H9 (cell line): ENCODE results near the gene SKAP1. TPM values are rescaled to one million over a fixed set of nuclear protein-coding genes. Genes with fewer than 3 reads are reported as not detected.

Experiments used
- DNase-seq: peaks from one replicate; pipeline ENCODE4 v3.0.0-alpha.2; 2017
- H2AFZ ChIP-seq: one replicate; pipeline ENCODE4 v1.6.1; 2013; ENCODE audit warnings: mild to moderate bottlenecking, low read length, control low read depth, moderate library complexity
- H2AK5ac ChIP-seq: 2 replicates; pipeline ENCODE4 v1.6.1; 2013; ENCODE audit warnings: low read length, control low read depth, mixed read lengths; ENCODE audit not compliant: insufficient read length
- H2BK120ac ChIP-seq: one replicate; pipeline ENCODE4 v1.6.1; 2013; ENCODE audit warnings: low read depth, mild to moderate bottlenecking, low read length, control low read depth, inconsistent platforms; ENCODE audit not compliant: poor library complexity, severe bottlenecking
- H2BK12ac ChIP-seq: 2 replicates; pipeline ENCODE4 v1.6.1; 2013; ENCODE audit warnings: low read length, control low read depth, mixed read lengths, low read depth; ENCODE audit not compliant: insufficient read length
- H2BK15ac ChIP-seq: 2 replicates; pipeline ENCODE4 v1.6.1; 2013; ENCODE audit warnings: low read depth, low read length, control low read depth
- H2BK20ac ChIP-seq: one replicate; pipeline ENCODE4 v1.6.1; 2013; ENCODE audit warnings: low read depth, mild to moderate bottlenecking, low read length, control low read depth, inconsistent platforms; ENCODE audit not compliant: poor library complexity, severe bottlenecking
- H2BK5ac ChIP-seq: 2 replicates; pipeline ENCODE4 v1.6.1; 2013; ENCODE audit warnings: low read length, control low read depth, mixed read lengths; ENCODE audit not compliant: insufficient read length
- H3K14ac ChIP-seq: 2 replicates; pipeline ENCODE4 v1.6.1; 2013; ENCODE audit warnings: low read length, control low read depth; ENCODE audit not compliant: insufficient read depth
- H3K18ac ChIP-seq: 2 replicates; pipeline ENCODE4 v1.6.1; 2013; ENCODE audit warnings: low read depth, mild to moderate bottlenecking, mixed read lengths, low read length, control low read depth; ENCODE audit not compliant: insufficient read length
- H3K23ac ChIP-seq: 2 replicates; pipeline ENCODE4 v1.6.1; 2013; ENCODE audit warnings: low read length, control low read depth, mixed read lengths, low read depth; ENCODE audit not compliant: insufficient read length
- H3K23me2 ChIP-seq: 2 replicates; pipeline ENCODE4 v1.6.1; 2013; ENCODE audit warnings: low read depth, mild to moderate bottlenecking, mixed read lengths, low read length, control low read depth; ENCODE audit not compliant: insufficient read length, poor library complexity, severe bottlenecking
- H3K27ac ChIP-seq: 2 replicates; pipeline ENCODE4 v1.5.1; 2013; ENCODE audit warnings: low read length, control low read depth, mixed read lengths, low read depth; ENCODE audit not compliant: insufficient read length
- H3K27me3 ChIP-seq: 2 replicates; pipeline ENCODE4 v1.6.1; 2013; ENCODE audit warnings: low read length, control low read depth, inconsistent platforms; ENCODE audit not compliant: insufficient read depth
- H3K4ac ChIP-seq: 2 replicates; pipeline ENCODE4 v1.6.1; 2013; ENCODE audit warnings: low read depth, mild to moderate bottlenecking, control low read depth, inconsistent platforms, low read length, moderate library complexity
- H3K4me1 ChIP-seq: 2 replicates; pipeline ENCODE4 v1.6.1; 2013; ENCODE audit warnings: low read length, control low read depth, inconsistent platforms; ENCODE audit not compliant: insufficient read depth
- H3K4me2 ChIP-seq: 2 replicates; pipeline ENCODE4 v1.6.1; 2013; ENCODE audit warnings: low read length, control low read depth, mixed read lengths; ENCODE audit not compliant: insufficient read length, insufficient read depth
- H3K56ac ChIP-seq: 2 replicates; pipeline ENCODE4 v1.6.1; 2013; ENCODE audit warnings: low read depth, mild to moderate bottlenecking, mixed read lengths, low read length, control low read depth; ENCODE audit not compliant: insufficient read length
- H3K79me1 ChIP-seq: 2 replicates; pipeline ENCODE4 v1.6.1; 2013; ENCODE audit warnings: low read depth, mild to moderate bottlenecking, moderate library complexity, low read length, control low read depth, inconsistent platforms; ENCODE audit not compliant: insufficient read depth, poor library complexity, severe bottlenecking
- H3K79me2 ChIP-seq: 2 replicates; pipeline ENCODE4 v1.6.1; 2013; ENCODE audit warnings: low read length, control low read depth, inconsistent platforms; ENCODE audit not compliant: insufficient read depth
- H3K9ac ChIP-seq: 2 replicates; pipeline ENCODE4 v1.6.1; 2013; ENCODE audit warnings: low read length, control low read depth, mixed read lengths; ENCODE audit not compliant: insufficient read length; ENCODE audit errors: extremely low read depth
- H3K9me3 ChIP-seq: one replicate; pipeline ENCODE4 v1.6.1; 2013; ENCODE audit warnings: low read depth, low read length, inconsistent platforms; ENCODE audit not compliant: control insufficient read depth
- H3T11ph ChIP-seq: one replicate; pipeline ENCODE4 v1.6.1; 2013; ENCODE audit warnings: mild to moderate bottlenecking, low read length, control low read depth, inconsistent platforms
- H4K20me1 ChIP-seq: one replicate; pipeline ENCODE4 v1.6.1; 2013; ENCODE audit not compliant: control insufficient read depth, insufficient read length, insufficient read depth
- H4K5ac ChIP-seq: 2 replicates; pipeline ENCODE4 v1.6.1; 2013; ENCODE audit warnings: low read depth, mild to moderate bottlenecking, mixed read lengths, low read length, control low read depth; ENCODE audit not compliant: insufficient read length
- H4K8ac ChIP-seq: replicated peaks from 2 replicates; pipeline ENCODE4 v1.6.1; 2013; ENCODE audit warnings: low read length, control low read depth, mixed read lengths, low read depth; ENCODE audit not compliant: insufficient read length
- H4K91ac ChIP-seq: 2 replicates; pipeline ENCODE4 v1.6.1; 2013; ENCODE audit warnings: low read depth, mild to moderate bottlenecking, moderate library complexity, mixed read lengths, low read length, control low read depth; ENCODE audit not compliant: insufficient read length
- H3K27ac Mint-ChIP-seq, 3 experiments: 2 replicates in 2 of 3; 3 replicates in 1 of 3; pipeline ENCODE4 v1.8.0; 2020 to 2021; ENCODE audit warnings: mixed read lengths in 3 of 3, mild to moderate bottlenecking in 1 of 3, moderate library complexity in 1 of 3
- H3K27me3 Mint-ChIP-seq: 2 replicates; pipeline ENCODE4 v1.8.0; 2021; ENCODE audit warnings: low read depth, mild to moderate bottlenecking, moderate library complexity, mixed read lengths
- H3K36me3 Mint-ChIP-seq, 3 experiments: 2 replicates in 2 of 3; 3 replicates in 1 of 3; pipeline ENCODE4 v1.8.0; 2020 to 2021; ENCODE audit warnings: low read depth in 3 of 3, mixed read lengths in 3 of 3; ENCODE audit not compliant: insufficient read depth in 1 of 3
- H3K4me1 Mint-ChIP-seq, 2 experiments: 2 replicates each; pipeline ENCODE4 v1.8.0; 2020; ENCODE audit warnings: mixed read lengths in 2 of 2
- H3K4me3 Mint-ChIP-seq, 2 experiments: 2 replicates in 1 of 2; 3 replicates in 1 of 2; pipeline ENCODE4 v1.8.0; 2020 to 2021; ENCODE audit warnings: mild to moderate bottlenecking in 2 of 2, mixed read lengths in 2 of 2, moderate library complexity in 1 of 2
- H3K9me3 Mint-ChIP-seq, 2 experiments: 2 replicates in 1 of 2; 3 replicates in 1 of 2; pipeline ENCODE4 v1.8.0; 2020; ENCODE audit warnings: mild to moderate bottlenecking in 2 of 2, mixed read lengths in 2 of 2, moderate library complexity in 1 of 2
- CTCF ChIP-seq: fragments of 200-600 bp; sonication (generic); conservative IDR thresholded peaks from 3 replicates; pipeline ENCODE4 v1.8.0; 2021; ENCODE audit warnings: antibody characterized with exemption, mild to moderate bottlenecking
- total RNA-seq: library from RNA; stranded (reverse); gene quantifications from 2 replicates; pipeline ENCODE4 v1.2.1, GENCODE V29; 2021

SKAP1 gene
- total RNA-seq, 1 experiment from 2014 or later = not detected

GRCh38 chr17:48335146-48335784 lies 94.7 kb downstream of the SKAP1 start:
- no peak overlapping the region for H2BK120ac ChIP-seq
- Mint-ChIP-seq H3K36me3 (no peaks in the 10 kb centered on the region), H3K9me3 (no peaks in the 10 kb centered on the region), H3K27me3 (peaks cover 63% of the 10 kb centered on the region), H3K4me1 (0 out of 4 replicates have a peak, but pooled peaks cover 0 to 3% of the 10 kb centered on the region in 2 experiments), H3K27ac (no peak overlapping the region), H3K4me3 (no peak overlapping the region)
- no peak overlapping the region for H3K23ac ChIP-seq
- H3K23me2 ChIP-seq = no peaks in the 10 kb centered on the region
- no peak overlapping the region for H3K4ac ChIP-seq
- H3K4me2 ChIP-seq = no peak overlapping the region
- H4K91ac ChIP-seq = no peak overlapping the region
- H4K5ac ChIP-seq = no peak overlapping the region
- peaks cover 5% of the 10 kb centered on the region; the same call in 1 of the 2 replicates for H3K27me3 ChIP-seq
- H2BK12ac ChIP-seq = no peak overlapping the region
- H3K9ac ChIP-seq = no peak overlapping the region
- H3K9me3 ChIP-seq = no peaks in the 10 kb centered on the region
- no peaks in the 10 kb centered on the region for H4K20me1 ChIP-seq
- H3T11ph ChIP-seq = no peak overlapping the region
- no peak overlapping the region for H4K8ac ChIP-seq
- no peak overlapping the region for H2AFZ ChIP-seq
- TF ChIP-seq CTCF = no peak
- no peak overlapping the region for H3K18ac ChIP-seq
- H3K27ac ChIP-seq = no peak overlapping the region
- H2AK5ac ChIP-seq = no peak overlapping the region
- no peak overlapping the region for H2BK20ac ChIP-seq
- H3K79me1 ChIP-seq = no peaks in the 10 kb centered on the region
- no peak for DNase-seq
- H3K14ac ChIP-seq = no peak overlapping the region
- no peak overlapping the region for H3K56ac ChIP-seq
- H3K79me2 ChIP-seq = no peaks in the 10 kb centered on the region
- H3K4me1 ChIP-seq = no peaks in the 10 kb centered on the region
- no peak overlapping the region for H2BK5ac ChIP-seq
- H2BK15ac ChIP-seq = no peak overlapping the region
